Smooth muscle cell (in vitro differentiated cells): ENCODE data around the gene SERPINB13. TPM values are rescaled to one million over a fixed set of nuclear protein-coding genes. Genes with fewer than 3 reads are reported as not detected.

ENCODE experiments used
- DNase-seq: peaks from one replicate; lab custom pipeline; 2025; ENCODE audit not compliant: unreplicated experiment; lab: John Stamatoyannopoulos, UW
- H2AFZ ChIP-seq: fragments of 200-600 bp; sonication (generic); 2 replicates; pipeline ENCODE4 v1.6.0; 2016; ENCODE audit warnings: antibody characterized with exemption, low read depth, mild to moderate bottlenecking
- H3F3A ChIP-seq: fragments of 200-600 bp; sonication (generic); 2 replicates; pipeline ENCODE4 v1.6.0; 2017; ENCODE audit warnings: antibody characterized with exemption, low read depth
- H3K27ac ChIP-seq: fragments of 200-600 bp; sonication (generic); 2 replicates; pipeline ENCODE4 v1.5.1; 2016; ENCODE audit warnings: low read depth, mild to moderate bottlenecking
- H3K27me3 ChIP-seq: fragments of 200-600 bp; sonication (generic); 2 replicates; pipeline ENCODE4 v1.6.1; 2016; ENCODE audit warnings: low read depth, mild to moderate bottlenecking
- H3K36me3 ChIP-seq: fragments of 200-600 bp; sonication (generic); 2 replicates; pipeline ENCODE4 v1.5.1; 2016; ENCODE audit warnings: low read depth
- H3K4me1 ChIP-seq: fragments of 200-600 bp; sonication (generic); 2 replicates; pipeline ENCODE4 v1.5.1; 2016; ENCODE audit warnings: low read depth
- H3K4me2 ChIP-seq: fragments of 200-600 bp; sonication (generic); 2 replicates; pipeline ENCODE4 v1.6.0; 2016; ENCODE audit warnings: mild to moderate bottlenecking
- H3K4me3 ChIP-seq: fragments of 200-600 bp; sonication (generic); 2 replicates; pipeline ENCODE4 v1.5.1; 2016; ENCODE audit warnings: mild to moderate bottlenecking
- H3K79me2 ChIP-seq: fragments of 200-600 bp; sonication (generic); 2 replicates; pipeline ENCODE4 v1.6.0; 2016; ENCODE audit warnings: low read depth, mild to moderate bottlenecking
- H3K9ac ChIP-seq: fragments of 200-600 bp; sonication (generic); 2 replicates; pipeline ENCODE4 v1.6.0; 2016; ENCODE audit warnings: low read depth
- H3K9me3 ChIP-seq: fragments of 200-600 bp; sonication (generic); replicated peaks from 2 replicates; pipeline ENCODE4 v1.5.1; 2016; ENCODE audit warnings: low read depth
- H4K20me1 ChIP-seq: fragments of 200-600 bp; sonication (generic); 2 replicates; pipeline ENCODE4 v1.6.0; 2016; ENCODE audit warnings: low read depth
- CTCF ChIP-seq: fragments of 200-600 bp; sonication (generic); IDR thresholded peaks from 2 replicates; pipeline ENCODE4 v1.5.1; 2017; ENCODE audit warnings: borderline replicate concordance, mild to moderate bottlenecking, antibody characterized with exemption; ENCODE audit not compliant: insufficient read depth, poor library complexity, severe bottlenecking
- WGBS: methylation state at CpG from one replicate; pipeline ENCODE4 v1.1.7; 2016; ENCODE audit warnings: low lambda C conversion rate; 5-methylcytosine and 5-hydroxymethylcytosine counted together
- polyA plus RNA-seq: library from polyadenylated mRNA; unstranded; fragments of >200 nt; fragmentation: Nextera tagmentation; extraction: Ambion mirVana; gene quantifications from 2 replicates; pipeline ENCODE4 v1.2.1, GENCODE V29; 2016
- total RNA-seq: library from RNA; depleted of rRNA; stranded (reverse); fragments of >200 nt; gene quantifications from 2 replicates; pipeline ENCODE4 v1.2.3, GENCODE V29; 2014

The SERPINB13 gene
- total and polyA plus RNA-seq, 2 experiments from 2014 or later = 12.5 to 103 TPM

- Histone ChIP-seq H3K27ac (peak overlapping the region; percentile 62), H3K4me3 (no peak overlapping the region), H2AFZ (peak overlapping the region; percentile 1), H3K79me2 (no peaks in the 10 kb centered on the region), H3K4me2 (peak overlapping the region; percentile 60), H3K9me3 (no peaks in the 10 kb centered on the region), H3K27me3 (no peaks in the 10 kb centered on the region), H3K9ac (no peak overlapping the region), H3K36me3 (no peaks in the 10 kb centered on the region), H4K20me1 (no peaks in the 10 kb centered on the region), H3F3A (peaks cover 9% of the 10 kb centered on the region), H3K4me1 (peaks cover 3% of the 10 kb centered on the region)
- 94% methylated on average over 2 of the region's 2 CpGs for WGBS
- no peak for TF ChIP-seq CTCF
- DNase-seq = no peak
These were observed 34.6 kb upstream of the SERPINB13 start for GRCh38 chr18:63552581-63552980.

GRCh38 chr18:63553081-63553480 is 34.1 kb upstream of the SERPINB13 start:
- H3K27ac ChIP-seq = peak overlapping the region; percentile 62
- no peak overlapping the region for H3K9ac ChIP-seq

GRCh38 chr18:63559567-63560491 is 27.3 kb upstream of the SERPINB13 start:
- Histone ChIP-seq H3K4me1 (no peaks in the 10 kb centered on the region), H3F3A (no peaks in the 10 kb centered on the region), H3K4me3 (no peak overlapping the region), H3K4me2 (no peak overlapping the region), H3K27ac (no peak overlapping the region), H2AFZ (no peak overlapping the region), H3K9ac (no peak overlapping the region), H4K20me1 (no peaks in the 10 kb centered on the region), H3K9me3 (no peaks in the 10 kb centered on the region), H3K27me3 (no peaks in the 10 kb centered on the region), H3K79me2 (no peaks in the 10 kb centered on the region), H3K36me3 (no peaks in the 10 kb centered on the region)
- 77% methylated on average over 9 of the region's 9 CpGs for WGBS
- no peak for DNase-seq
- TF ChIP-seq CTCF = no peak

More at GRCh38 chr18:63553081-63553480, 34.1 kb upstream of the SERPINB13 start:
- Histone ChIP-seq H3K4me1 (peaks cover 3% of the 10 kb centered on the region), H3K36me3 (no peaks in the 10 kb centered on the region), H3K9me3 (no peaks in the 10 kb centered on the region), H3K4me3 (no peak overlapping the region), H4K20me1 (no peaks in the 10 kb centered on the region), H2AFZ (peak overlapping the region; percentile 1), H3K79me2 (no peaks in the 10 kb centered on the region), H3K27me3 (no peaks in the 10 kb centered on the region), H3F3A (peaks cover 9% of the 10 kb centered on the region), H3K4me2 (peak overlapping the region; percentile 60)
- no peak for TF ChIP-seq CTCF
- WGBS = 0% methylated on average over 1 of the region's 1 CpG
- DNase-seq = no peak
